ENCODE results near the gene LST1.

The LST1 gene

DNA sequence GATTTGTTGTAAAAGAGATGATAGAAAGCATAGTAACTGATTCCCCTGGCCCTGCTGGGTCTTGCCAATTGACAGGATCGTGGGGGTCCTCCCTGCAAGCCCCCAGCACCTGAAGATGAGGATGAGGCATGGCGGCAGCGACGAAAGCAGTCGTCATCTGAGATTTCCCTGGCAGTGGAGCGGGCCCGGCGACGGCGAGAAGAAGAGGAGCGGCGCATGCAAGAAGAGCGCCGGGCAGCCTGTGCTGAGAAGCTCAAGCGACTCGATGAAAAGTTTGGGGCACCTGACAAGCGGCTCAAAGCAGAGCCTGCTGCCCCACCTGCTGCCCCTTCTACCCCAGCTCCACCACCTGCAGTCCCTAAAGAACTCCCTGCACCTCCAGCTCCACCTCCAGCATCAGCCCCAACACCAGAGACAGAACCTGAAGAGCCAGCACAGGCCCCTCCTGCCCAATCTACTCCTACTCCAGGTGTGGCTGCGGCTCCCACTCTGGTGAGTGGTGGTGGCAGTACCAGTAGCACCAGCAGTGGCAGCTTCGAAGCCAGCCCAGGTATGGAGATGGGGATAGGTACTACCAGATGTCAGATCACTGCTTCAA, 41.7 kb downstream of the LST1 start:
- Histone ChIP-seq H3K27me3 (ENCODE audit: insufficient read depth, poor library complexity, severe bottlenecking) (no peaks in the 10 kb centered on the region), H3K27ac (ENCODE audit: poor library complexity, severe bottlenecking) (no peak overlapping the region), H3K36me3 (ENCODE audit: low read depth) (peaks cover 99% of the 10 kb centered on the region), H3K9me3 (ENCODE audit: severe bottlenecking) (no peaks in the 10 kb centered on the region), H3K4me1 (ENCODE audit: insufficient read depth, poor library complexity, severe bottlenecking) (no peaks in the 10 kb centered on the region), H3K4me3 (ENCODE audit: severe bottlenecking) (no peak overlapping the region)
- ATAC-seq (ENCODE audit: low read depth) (no peak), DNase-seq (ENCODE audit: low spot score) (no peak)
- TF ChIP-seq, protein P1, sequence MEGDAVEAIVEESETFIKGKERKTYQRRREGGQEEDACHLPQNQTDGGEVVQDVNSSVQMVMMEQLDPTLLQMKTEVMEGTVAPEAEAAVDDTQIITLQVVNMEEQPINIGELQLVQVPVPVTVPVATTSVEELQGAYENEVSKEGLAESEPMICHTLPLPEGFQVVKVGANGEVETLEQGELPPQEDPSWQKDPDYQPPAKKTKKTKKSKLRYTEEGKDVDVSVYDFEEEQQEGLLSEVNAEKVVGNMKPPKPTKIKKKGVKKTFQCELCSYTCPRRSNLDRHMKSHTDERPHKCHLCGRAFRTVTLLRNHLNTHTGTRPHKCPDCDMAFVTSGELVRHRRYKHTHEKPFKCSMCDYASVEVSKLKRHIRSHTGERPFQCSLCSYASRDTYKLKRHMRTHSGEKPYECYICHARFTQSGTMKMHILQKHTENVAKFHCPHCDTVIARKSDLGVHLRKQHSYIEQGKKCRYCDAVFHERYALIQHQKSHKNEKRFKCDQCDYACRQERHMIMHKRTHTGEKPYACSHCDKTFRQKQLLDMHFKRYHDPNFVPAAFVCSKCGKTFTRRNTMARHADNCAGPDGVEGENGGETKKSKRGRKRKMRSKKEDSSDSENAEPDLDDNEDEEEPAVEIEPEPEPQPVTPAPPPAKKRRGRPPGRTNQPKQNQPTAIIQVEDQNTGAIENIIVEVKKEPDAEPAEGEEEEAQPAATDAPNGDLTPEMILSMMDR (IDR thresholded peaks at IDR 0.05; ENCODE audit: poor library complexity, severe bottlenecking): no peak

DNA sequence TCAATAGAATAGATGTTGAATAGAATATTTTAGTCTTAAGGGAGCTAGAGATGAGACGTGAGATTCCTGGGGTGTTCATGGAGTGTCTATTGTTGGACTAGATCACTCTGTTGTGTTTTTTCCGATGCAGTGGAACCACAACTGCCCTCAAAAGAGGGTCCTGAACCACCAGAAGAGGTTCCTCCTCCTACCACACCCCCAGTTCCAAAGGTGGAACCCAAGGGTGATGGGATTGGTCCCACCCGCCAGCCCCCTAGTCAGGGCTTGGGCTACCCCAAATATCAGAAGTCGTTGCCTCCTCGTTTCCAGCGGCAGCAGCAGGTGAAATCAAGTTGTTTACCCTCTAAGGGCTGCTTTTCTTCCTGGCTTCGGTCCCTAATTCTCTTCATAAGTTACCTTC, 42.9 kb downstream of the LST1 start:
- Histone ChIP-seq H3K4me3 (ENCODE audit: severe bottlenecking) (no peak overlapping the region), H3K27ac (ENCODE audit: poor library complexity, severe bottlenecking) (no peak overlapping the region), H3K27me3 (ENCODE audit: insufficient read depth, poor library complexity, severe bottlenecking) (no peaks in the 10 kb centered on the region), H3K9me3 (ENCODE audit: severe bottlenecking) (no peaks in the 10 kb centered on the region), H3K4me1 (ENCODE audit: insufficient read depth, poor library complexity, severe bottlenecking) (no peaks in the 10 kb centered on the region), H3K36me3 (ENCODE audit: low read depth) (peaks cover 99% of the 10 kb centered on the region)
- ATAC-seq (ENCODE audit: low read depth) (no peak), DNase-seq (ENCODE audit: low spot score) (no peak)
- TF ChIP-seq, protein P1 (IDR thresholded peaks at IDR 0.05; ENCODE audit: poor library complexity, severe bottlenecking): no peak

DNA sequence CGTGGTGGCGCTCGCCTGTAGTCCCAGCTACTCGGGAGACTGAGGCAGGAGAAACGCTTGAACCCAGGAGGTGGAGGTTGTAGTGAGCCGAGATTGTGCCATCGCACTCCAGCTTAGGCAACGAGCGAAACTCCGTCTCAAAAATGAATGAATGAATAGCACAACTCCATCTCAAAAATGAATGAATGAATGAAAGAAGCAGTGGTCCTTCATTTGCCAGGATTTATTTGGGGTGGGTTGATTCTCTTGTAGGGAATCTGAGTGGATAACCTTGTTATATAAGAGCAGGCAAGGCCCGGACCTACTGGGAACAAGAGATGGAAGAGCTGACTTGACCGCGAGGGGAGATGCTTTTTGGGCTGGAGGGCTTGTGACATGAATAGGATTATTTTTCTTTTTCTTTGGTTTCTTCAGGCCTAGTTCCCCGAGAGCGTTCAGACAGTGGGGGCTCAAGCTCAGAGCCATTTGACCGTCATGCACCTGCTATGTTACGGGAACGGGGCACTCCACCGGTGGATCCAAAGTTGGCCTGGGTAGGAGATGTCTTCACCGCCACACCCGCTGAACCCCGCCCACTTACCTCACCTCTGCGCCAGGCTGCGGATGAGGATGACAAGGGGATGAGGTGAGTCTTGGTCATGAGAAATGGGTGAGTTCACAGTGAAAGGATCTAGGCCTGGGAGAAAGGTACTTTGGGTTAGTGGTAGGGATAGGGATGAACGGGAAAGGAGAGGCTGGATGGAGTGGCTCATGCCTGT, 44.3 kb downstream of the LST1 start:
- no peaks in the 10 kb centered on the region for H3K4me1 ChIP-seq (ENCODE audit: insufficient read depth, poor library complexity, severe bottlenecking)
- no peaks in the 10 kb centered on the region for H3K27me3 ChIP-seq (ENCODE audit: insufficient read depth, poor library complexity, severe bottlenecking)
- no peak overlapping the region for H3K27ac ChIP-seq (ENCODE audit: poor library complexity, severe bottlenecking)
- peaks cover 99% of the 10 kb centered on the region for H3K36me3 ChIP-seq (ENCODE audit: low read depth)
- H3K4me3 ChIP-seq (ENCODE audit: severe bottlenecking): no peak overlapping the region
- H3K9me3 ChIP-seq (ENCODE audit: severe bottlenecking): no peaks in the 10 kb centered on the region
- TF ChIP-seq, protein P1 (IDR thresholded peaks at IDR 0.05; ENCODE audit: poor library complexity, severe bottlenecking): no peak
- DNase-seq (ENCODE audit: low spot score) (no peak), ATAC-seq (ENCODE audit: low read depth) (no peak)

DNA sequence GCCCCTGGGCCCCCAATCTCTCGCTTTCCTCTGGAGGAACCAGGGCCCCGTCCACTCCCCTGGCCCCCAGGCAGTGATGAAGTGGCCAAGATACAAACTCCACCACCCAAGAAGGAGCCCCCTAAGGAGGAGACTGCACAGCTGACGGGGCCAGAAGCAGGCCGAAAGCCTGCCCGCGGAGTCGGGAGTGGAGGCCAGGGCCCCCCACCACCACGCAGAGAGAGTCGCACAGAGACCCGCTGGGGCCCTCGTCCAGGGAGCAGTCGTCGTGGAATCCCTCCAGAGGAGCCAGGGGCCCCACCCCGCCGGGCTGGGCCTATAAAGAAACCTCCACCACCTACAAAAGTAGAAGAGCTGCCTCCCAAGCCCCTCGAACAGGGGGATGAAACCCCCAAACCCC, 45.1 kb downstream of the LST1 start:
- Histone ChIP-seq H3K27ac (ENCODE audit: poor library complexity, severe bottlenecking) (no peak overlapping the region), H3K27me3 (ENCODE audit: insufficient read depth, poor library complexity, severe bottlenecking) (no peaks in the 10 kb centered on the region), H3K9me3 (ENCODE audit: severe bottlenecking) (no peaks in the 10 kb centered on the region), H3K4me1 (ENCODE audit: insufficient read depth, poor library complexity, severe bottlenecking) (no peaks in the 10 kb centered on the region), H3K4me3 (ENCODE audit: severe bottlenecking) (no peak overlapping the region), H3K36me3 (ENCODE audit: low read depth) (peaks cover 99% of the 10 kb centered on the region)
- TF ChIP-seq, protein P1 (IDR thresholded peaks at IDR 0.05; ENCODE audit: poor library complexity, severe bottlenecking): no peak
- ATAC-seq (ENCODE audit: low read depth): no peak
- DNase-seq (ENCODE audit: low spot score): no peak
